ENCODE results near the gene OR51B4. TPM values are rescaled to one million over a fixed set of nuclear protein-coding genes. Genes with fewer than 3 reads are reported as not detected.
A peak's percentile ranks its signal among the peaks of the same experiment; 100 is the strongest.
"Not testable (repeated sequence)": the region's sequence is repeated elsewhere in the genome, so short reads cannot be mapped to it uniquely, and the experiment has no call there.

Gene OR51B4
- total RNA-seq, 1 experiment from 2014 or later = not detected

DNA sequence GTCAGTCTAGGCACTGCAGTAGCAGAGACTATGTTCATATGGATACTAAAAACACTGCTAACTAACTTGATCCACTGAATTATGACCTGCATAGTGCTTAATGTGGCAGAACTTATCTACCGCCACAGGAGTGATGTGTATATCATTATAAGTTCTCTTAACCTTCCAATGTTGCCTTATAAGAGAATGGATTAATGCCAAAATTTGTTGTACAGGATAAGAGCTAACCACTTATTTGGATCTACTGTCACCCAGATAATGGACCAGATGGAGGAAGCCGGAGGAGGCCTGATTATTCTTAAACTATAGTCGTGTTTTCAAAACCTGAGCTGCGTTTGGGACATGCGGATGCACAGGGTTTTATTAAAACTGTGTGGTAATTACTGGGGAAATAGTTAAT, 1.9 kb upstream of the OR51B4 start:
- H2AFZ ChIP-seq (ENCODE audit: low read length) = no peak overlapping the region
- H4K20me1 ChIP-seq (ENCODE audit: insufficient read depth, low read depth, low read length) = no peaks in the 10 kb centered on the region
- H3K9me2 ChIP-seq (replicated peaks; ENCODE audit: insufficient read depth, low read length) = no peaks in the 10 kb centered on the region
- no peaks in the 10 kb centered on the region for H3K79me2 ChIP-seq (ENCODE audit: low read length)
- no peak overlapping the region for H3K9ac ChIP-seq (ENCODE audit: low read length)
- DNase-seq = no peak
- H3K4me3 ChIP-seq (ENCODE audit: low read length) = no peak overlapping the region
- H3K4me1 ChIP-seq (ENCODE audit: low read length) = no peaks in the 10 kb centered on the region
- H3K4me2 ChIP-seq (ENCODE audit: low read depth, low read length, poor library complexity, severe bottlenecking) = no peak overlapping the region
- H3K9me3 ChIP-seq (ENCODE audit: low read length) = no peaks in the 10 kb centered on the region
- H3K27me3 ChIP-seq (ENCODE audit: low read length) = no peaks in the 10 kb centered on the region
- H3K27ac ChIP-seq (ENCODE audit: low read length) = no peak overlapping the region
- H3K36me3 ChIP-seq (ENCODE audit: insufficient read depth, low read length) = no peaks in the 10 kb centered on the region

DNA sequence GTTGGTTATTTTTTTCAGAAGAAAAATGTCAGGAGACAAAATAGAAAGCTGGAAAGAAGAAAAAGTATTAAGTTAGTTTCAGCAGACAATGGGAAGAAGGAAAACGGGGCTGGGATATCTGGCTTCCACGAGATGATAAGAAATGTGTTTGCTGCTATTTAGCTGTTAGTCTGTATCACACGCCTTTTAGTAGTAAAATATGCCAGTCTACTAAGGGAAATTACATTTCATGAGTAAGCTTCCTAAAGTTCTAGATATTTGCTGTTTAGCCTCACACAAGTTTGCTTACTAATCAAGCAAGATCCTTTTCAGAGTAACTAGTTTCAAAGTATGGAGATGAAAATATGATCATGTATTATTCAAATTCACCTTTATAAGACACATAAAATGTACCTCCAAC, 1.5 kb downstream of the OR51B4 start:
- H3K27ac ChIP-seq (ENCODE audit: low read length) = no peak overlapping the region
- no peaks in the 10 kb centered on the region for H3K9me3 ChIP-seq (ENCODE audit: low read length)
- no peak overlapping the region for H3K4me3 ChIP-seq (ENCODE audit: low read length)
- H3K27me3 ChIP-seq (ENCODE audit: low read length) = no peaks in the 10 kb centered on the region
- no peaks in the 10 kb centered on the region for H3K36me3 ChIP-seq (ENCODE audit: insufficient read depth, low read length)
- no peaks in the 10 kb centered on the region for H3K9me2 ChIP-seq (replicated peaks; ENCODE audit: insufficient read depth, low read length)
- no peak overlapping the region for H3K4me2 ChIP-seq (ENCODE audit: low read depth, low read length, poor library complexity, severe bottlenecking)
- H3K4me1 ChIP-seq (ENCODE audit: low read length) = no peaks in the 10 kb centered on the region
- H4K20me1 ChIP-seq (ENCODE audit: insufficient read depth, low read depth, low read length) = no peaks in the 10 kb centered on the region
- H3K79me2 ChIP-seq (ENCODE audit: low read length) = no peaks in the 10 kb centered on the region
- no peak overlapping the region for H2AFZ ChIP-seq (ENCODE audit: low read length)
- H3K9ac ChIP-seq (ENCODE audit: low read length) = no peak overlapping the region
- no peak for DNase-seq

DNA sequence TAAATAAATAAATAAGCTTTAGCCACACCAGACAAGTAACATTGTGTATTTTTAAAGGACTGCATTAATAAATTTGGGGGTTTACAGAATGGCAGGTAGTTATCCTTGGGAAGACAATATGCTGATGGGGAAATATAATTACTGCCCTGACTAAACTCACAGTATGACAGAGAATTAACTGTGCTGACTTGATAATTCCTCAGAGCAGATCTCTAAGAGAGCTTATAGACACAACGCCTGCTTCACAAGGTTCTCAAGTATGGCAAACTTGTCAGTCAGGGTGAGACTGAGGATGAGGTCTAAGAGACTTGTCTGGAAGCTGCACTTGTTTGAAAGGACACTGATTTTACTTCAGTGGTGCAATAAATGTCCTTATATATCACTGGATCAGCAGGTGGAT, 3.3 kb downstream of the OR51B4 start:
- Histone ChIP-seq H3K9me2 (replicated peaks; ENCODE audit: insufficient read depth, low read length) (no peaks in the 10 kb centered on the region), H3K4me2 (ENCODE audit: low read depth, low read length, poor library complexity, severe bottlenecking) (no peak overlapping the region), H3K9me3 (ENCODE audit: low read length) (no peaks in the 10 kb centered on the region), H3K4me1 (ENCODE audit: low read length) (no peaks in the 10 kb centered on the region), H3K27ac (ENCODE audit: low read length) (no peak overlapping the region), H3K9ac (ENCODE audit: low read length) (no peak overlapping the region), H3K36me3 (ENCODE audit: insufficient read depth, low read length) (no peaks in the 10 kb centered on the region), H3K4me3 (ENCODE audit: low read length) (no peak overlapping the region), H3K79me2 (ENCODE audit: low read length) (no peaks in the 10 kb centered on the region), H3K27me3 (ENCODE audit: low read length) (no peaks in the 10 kb centered on the region), H2AFZ (ENCODE audit: low read length) (no peak overlapping the region), H4K20me1 (ENCODE audit: insufficient read depth, low read depth, low read length) (no peaks in the 10 kb centered on the region)
- DNase-seq = no peak

DNA sequence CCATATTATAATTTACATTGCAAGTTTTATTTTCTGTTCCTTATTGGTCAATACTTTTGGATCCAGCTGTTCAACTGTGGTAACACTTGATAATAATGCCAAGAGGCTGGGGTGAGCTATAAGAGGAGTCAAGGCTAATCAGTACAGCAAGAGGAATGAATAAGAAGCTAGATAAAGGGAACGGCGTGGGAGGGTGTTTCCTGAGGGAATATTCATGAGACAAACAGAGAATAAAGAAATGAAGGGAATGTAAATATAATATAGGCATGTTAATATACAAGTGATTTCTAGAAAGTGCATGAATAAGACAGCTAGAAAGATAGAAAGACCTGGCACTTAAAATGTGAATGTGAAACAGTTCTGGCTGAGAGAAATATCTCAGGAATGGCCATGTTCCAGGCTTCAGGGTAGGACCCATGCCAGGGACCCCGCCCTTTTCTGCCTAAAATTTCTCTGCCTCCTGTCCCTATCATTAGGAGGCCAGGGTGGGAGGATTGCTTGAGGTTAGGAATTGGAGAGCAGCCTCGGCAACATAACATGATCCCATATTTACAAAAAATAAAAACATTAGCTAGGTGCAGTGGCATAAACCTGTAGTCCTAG, 3.9 kb downstream of the OR51B4 start:
- Histone ChIP-seq H3K27ac (ENCODE audit: low read length) (no peak overlapping the region), H3K27me3 (ENCODE audit: low read length) (no peaks in the 10 kb centered on the region), H3K9ac (ENCODE audit: low read length) (no peak overlapping the region), H3K4me1 (ENCODE audit: low read length) (no peaks in the 10 kb centered on the region), H3K4me3 (ENCODE audit: low read length) (no peak overlapping the region), H3K36me3 (ENCODE audit: insufficient read depth, low read length) (no peaks in the 10 kb centered on the region), H3K9me2 (replicated peaks; ENCODE audit: insufficient read depth, low read length) (no peaks in the 10 kb centered on the region), H3K9me3 (ENCODE audit: low read length) (no peaks in the 10 kb centered on the region), H3K79me2 (ENCODE audit: low read length) (no peaks in the 10 kb centered on the region), H4K20me1 (ENCODE audit: insufficient read depth, low read depth, low read length) (no peaks in the 10 kb centered on the region), H2AFZ (ENCODE audit: low read length) (no peak overlapping the region), H3K4me2 (ENCODE audit: low read depth, low read length, poor library complexity, severe bottlenecking) (no peak overlapping the region)
- DNase-seq = no peak

DNA sequence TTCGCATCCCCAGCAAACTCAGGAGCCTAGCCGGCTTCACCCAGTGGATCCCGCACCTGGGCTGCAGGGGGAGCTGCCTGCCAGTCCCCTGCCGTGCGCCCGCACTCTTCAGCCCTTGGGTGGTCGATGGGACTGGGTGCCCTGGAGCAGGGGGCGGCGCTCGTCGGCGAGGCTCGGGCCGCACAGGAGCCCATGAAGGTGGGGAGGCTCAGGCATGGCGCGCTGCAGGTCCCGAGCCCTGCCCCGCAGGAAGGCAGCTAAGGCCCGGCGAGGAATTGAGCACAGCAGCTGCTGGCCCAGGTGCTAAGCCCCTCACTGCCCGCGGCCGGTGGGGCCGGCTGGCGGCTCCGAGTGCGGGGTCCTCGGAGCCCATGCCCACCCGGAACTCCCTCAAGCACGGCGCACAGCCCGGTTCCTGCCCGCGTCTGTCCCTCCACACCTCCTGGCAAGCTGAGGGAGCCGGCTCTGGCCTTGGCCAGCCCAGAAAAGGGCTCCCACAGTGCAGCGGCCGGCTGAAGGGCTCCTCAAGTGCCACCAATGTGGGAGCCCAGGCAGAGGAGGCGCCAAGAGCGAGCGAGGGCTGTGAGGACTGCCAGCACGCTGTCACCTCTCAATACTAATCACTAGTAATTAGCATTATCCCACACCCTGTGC, 7.3 kb downstream of the OR51B4 start:
- H3K4me2 ChIP-seq (ENCODE audit: low read depth, low read length, poor library complexity, severe bottlenecking); H3K27ac ChIP-seq (ENCODE audit: low read length); H3K79me2 ChIP-seq (ENCODE audit: low read length); H3K27me3 ChIP-seq (ENCODE audit: low read length); DNase-seq; H3K9me3 ChIP-seq (ENCODE audit: low read length); H3K4me3 ChIP-seq (ENCODE audit: low read length); H3K4me1 ChIP-seq (ENCODE audit: low read length); H3K36me3 ChIP-seq (ENCODE audit: insufficient read depth, low read length); H4K20me1 ChIP-seq (ENCODE audit: insufficient read depth, low read depth, low read length); H3K9me2 ChIP-seq (replicated peaks; ENCODE audit: insufficient read depth, low read length); H2AFZ ChIP-seq (ENCODE audit: low read length); H3K9ac ChIP-seq (ENCODE audit: low read length): not testable (repeated sequence)

DNA sequence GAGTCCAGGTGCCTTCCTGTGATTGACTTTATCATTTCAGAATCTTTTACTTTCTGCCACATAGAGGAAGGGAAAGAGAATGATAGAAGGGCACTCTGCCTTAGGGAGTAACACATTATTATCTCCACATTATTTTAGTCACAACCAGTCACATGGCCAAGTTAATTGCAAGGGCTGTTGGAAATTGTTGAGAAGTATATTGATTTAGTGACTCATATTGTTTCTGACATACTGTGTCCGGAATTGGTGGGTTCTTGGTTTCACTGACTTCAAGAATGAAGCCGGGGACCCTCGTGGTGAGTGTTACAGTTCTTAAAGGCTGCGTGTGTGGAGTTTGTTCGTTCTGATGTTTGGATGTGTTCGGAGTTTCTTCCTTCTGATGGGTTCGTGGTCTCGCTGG, 8.7 kb downstream of the OR51B4 start:
- H3K9ac ChIP-seq (ENCODE audit: low read length) = no peak overlapping the region
- no peaks in the 10 kb centered on the region for H3K4me1 ChIP-seq (ENCODE audit: low read length)
- no peak for DNase-seq
- no peaks in the 10 kb centered on the region for H4K20me1 ChIP-seq (ENCODE audit: insufficient read depth, low read depth, low read length)
- H3K4me3 ChIP-seq (ENCODE audit: low read length) = no peak overlapping the region
- H3K27ac ChIP-seq (ENCODE audit: low read length) = no peak overlapping the region
- no peak overlapping the region for H2AFZ ChIP-seq (ENCODE audit: low read length)
- H3K9me2 ChIP-seq (replicated peaks; ENCODE audit: insufficient read depth, low read length) = no peaks in the 10 kb centered on the region
- no peaks in the 10 kb centered on the region for H3K9me3 ChIP-seq (ENCODE audit: low read length)
- H3K36me3 ChIP-seq (ENCODE audit: insufficient read depth, low read length) = no peaks in the 10 kb centered on the region
- no peaks in the 10 kb centered on the region for H3K79me2 ChIP-seq (ENCODE audit: low read length)
- no peak overlapping the region for H3K4me2 ChIP-seq (ENCODE audit: low read depth, low read length, poor library complexity, severe bottlenecking)
- H3K27me3 ChIP-seq (ENCODE audit: low read length) = no peaks in the 10 kb centered on the region

DNA sequence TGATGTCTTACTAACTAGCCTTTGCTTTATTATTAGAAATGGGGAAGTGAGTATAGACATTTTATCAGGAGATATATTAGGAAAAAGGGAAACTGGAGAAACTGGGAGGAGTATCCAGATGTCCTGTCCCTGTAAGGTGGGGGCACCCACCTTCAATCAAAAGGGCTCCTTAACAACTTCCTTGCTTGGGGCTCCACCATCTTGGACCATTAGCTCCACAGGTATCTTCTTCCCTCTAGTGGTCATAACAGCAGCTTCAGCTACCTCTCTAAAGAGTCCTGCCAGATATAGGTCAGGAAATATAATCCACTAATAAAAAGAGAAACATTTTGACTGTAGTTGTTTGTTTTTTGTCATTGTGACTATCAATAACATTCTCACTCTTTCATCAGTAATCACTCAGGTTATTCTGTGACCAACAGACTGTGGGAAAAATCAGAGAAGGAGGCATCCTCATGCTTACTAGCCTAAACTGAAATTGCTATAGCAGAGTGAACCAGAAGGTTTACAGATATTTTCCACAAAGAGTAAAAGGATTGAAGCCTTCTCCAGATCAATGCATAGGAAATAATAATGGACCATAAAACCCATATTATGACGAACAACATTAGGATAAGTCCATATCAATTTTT, 10.4 kb downstream of the OR51B4 start:
- H3K9me3 ChIP-seq (ENCODE audit: low read length) = no peaks in the 10 kb centered on the region
- H3K36me3 ChIP-seq (ENCODE audit: insufficient read depth, low read length) = no peaks in the 10 kb centered on the region
- H2AFZ ChIP-seq (ENCODE audit: low read length) = no peak overlapping the region
- H3K4me1 ChIP-seq (ENCODE audit: low read length) = no peaks in the 10 kb centered on the region
- H3K4me3 ChIP-seq (ENCODE audit: low read length) = no peak overlapping the region
- no peaks in the 10 kb centered on the region for H3K27me3 ChIP-seq (ENCODE audit: low read length)
- H3K4me2 ChIP-seq (ENCODE audit: low read depth, low read length, poor library complexity, severe bottlenecking) = no peak overlapping the region
- no peaks in the 10 kb centered on the region for H3K9me2 ChIP-seq (replicated peaks; ENCODE audit: insufficient read depth, low read length)
- peak; percentile 77 for DNase-seq
- H3K9ac ChIP-seq (ENCODE audit: low read length) = no peak overlapping the region
- no peaks in the 10 kb centered on the region for H4K20me1 ChIP-seq (ENCODE audit: insufficient read depth, low read depth, low read length)
- H3K27ac ChIP-seq (ENCODE audit: low read length) = no peak overlapping the region
- no peaks in the 10 kb centered on the region for H3K79me2 ChIP-seq (ENCODE audit: low read length)

DNA sequence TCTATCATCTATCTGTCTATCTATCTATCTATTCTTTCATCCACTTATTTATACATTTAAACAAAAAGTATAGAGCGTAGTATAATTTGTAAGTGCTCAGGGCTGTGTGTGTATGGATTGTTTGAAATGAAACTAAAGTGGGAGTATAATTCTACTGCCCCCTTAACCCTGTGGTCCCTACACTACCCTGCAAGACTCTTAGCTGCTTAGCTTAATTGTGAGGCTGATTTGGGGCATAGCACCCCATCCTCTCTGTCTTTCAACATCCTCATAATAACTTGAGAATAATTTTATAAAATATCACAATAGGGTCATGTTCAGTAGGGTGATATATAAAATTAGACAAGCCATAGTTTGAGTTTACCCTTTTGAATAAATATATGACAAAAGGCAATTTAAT, 11.6 kb downstream of the OR51B4 start:
- no peak overlapping the region for H3K9ac ChIP-seq (ENCODE audit: low read length)
- no peak overlapping the region for H3K4me2 ChIP-seq (ENCODE audit: low read depth, low read length, poor library complexity, severe bottlenecking)
- H3K9me3 ChIP-seq (ENCODE audit: low read length) = no peaks in the 10 kb centered on the region
- H3K9me2 ChIP-seq (replicated peaks; ENCODE audit: insufficient read depth, low read length) = no peaks in the 10 kb centered on the region
- no peaks in the 10 kb centered on the region for H3K79me2 ChIP-seq (ENCODE audit: low read length)
- no peak overlapping the region for H3K27ac ChIP-seq (ENCODE audit: low read length)
- H4K20me1 ChIP-seq (ENCODE audit: insufficient read depth, low read depth, low read length) = no peaks in the 10 kb centered on the region
- H3K4me3 ChIP-seq (ENCODE audit: low read length) = no peak overlapping the region
- H2AFZ ChIP-seq (ENCODE audit: low read length) = no peak overlapping the region
- no peaks in the 10 kb centered on the region for H3K4me1 ChIP-seq (ENCODE audit: low read length)
- DNase-seq = no peak
- H3K36me3 ChIP-seq (ENCODE audit: insufficient read depth, low read length) = no peaks in the 10 kb centered on the region
- no peaks in the 10 kb centered on the region for H3K27me3 ChIP-seq (ENCODE audit: low read length)

All from Karpas-422 (cell line).